GM19372 (cell line): ENCODE measurements around the gene DUSP28.

Experiments
- ATAC-seq: cut with Tn5 transposase; IDR thresholded peaks from one replicate; pipeline ENCODE4 v1.9.1; 2021; ENCODE audit warnings: mild to moderate bottlenecking, low read depth, moderate library complexity; ENCODE audit not compliant: unreplicated experiment

The DUSP28 gene

DNA sequence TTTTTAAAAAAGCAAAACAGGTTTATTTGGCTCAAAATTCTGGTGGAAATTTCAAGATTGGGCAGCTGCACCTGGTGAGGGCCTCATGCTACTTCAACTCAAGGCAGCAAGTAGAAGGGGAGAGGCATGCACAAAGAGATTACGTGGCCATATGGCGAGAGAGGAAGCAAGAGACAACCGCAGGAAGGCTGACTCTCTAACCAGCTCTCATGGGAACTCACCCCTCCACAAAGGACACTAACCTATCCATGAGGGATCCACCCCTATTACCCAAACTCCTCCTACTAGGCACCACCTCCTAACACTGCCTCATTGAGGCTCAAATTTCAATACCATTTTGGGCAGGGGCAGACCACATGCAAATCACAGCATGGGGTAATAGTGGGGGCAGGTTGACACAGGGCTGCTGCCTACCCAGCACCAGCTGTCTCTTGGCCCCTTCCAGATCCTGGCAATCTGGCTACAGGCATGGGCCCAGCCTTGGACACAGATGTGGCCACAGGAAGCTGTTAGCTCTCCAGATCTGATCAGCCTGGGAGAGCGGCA lies 24.4 kb downstream of the DUSP28 start:
- ATAC-seq = peak; percentile 28

GRCh38 chr2:240585101-240585500 lies 24.9 kb downstream of the DUSP28 start:
- ATAC-seq = no peak

GRCh38 chr2:240585681-240586197 lies 25.6 kb downstream of the DUSP28 start:
- ATAC-seq = no peak

GRCh38 chr2:240586198-240586918 lies 26.2 kb downstream of the DUSP28 start, which contains the start of gene CAPN10:
Gene CAPN10 (plus strand): TSS chr2:240586734. CDS start chr2:240586912, 178 bp downstream.
- ATAC-seq = peak; percentile 66

- ATAC-seq = peak; percentile 2
Observed at GRCh38 chr2:240586919-240587800, 27.0 kb downstream of the DUSP28 start.

GRCh38 chr2:240588006-240588655 lies 28.0 kb downstream of the DUSP28 start:
- no peak for ATAC-seq

DNA sequence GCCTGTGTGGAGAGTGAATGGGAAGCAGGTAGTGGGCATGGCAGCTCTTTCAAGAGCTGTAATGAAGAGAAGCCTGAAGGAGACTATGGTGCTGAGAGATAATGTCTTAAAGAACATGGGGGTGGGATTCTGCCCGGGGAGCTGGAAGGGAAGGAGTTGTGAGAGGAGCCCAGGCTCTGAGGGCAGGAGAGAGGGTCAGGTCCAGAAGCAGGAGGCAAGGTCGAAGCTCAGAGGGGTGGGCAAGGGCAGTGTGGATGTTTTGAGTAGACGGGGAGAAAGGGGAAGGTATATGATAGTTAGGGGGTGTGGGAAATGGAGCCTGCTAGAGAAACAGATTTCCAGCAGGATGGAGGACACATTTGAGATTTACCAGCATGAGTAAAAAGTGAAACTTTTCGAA lies 28.5 kb downstream of the DUSP28 start:
- ATAC-seq = no peak

GRCh38 chr2:240589375-240589774 lies 29.2 kb downstream of the DUSP28 start:
- no peak for ATAC-seq

GRCh38 chr2:240589850-240590525 lies 29.8 kb downstream of the DUSP28 start:
- no peak for ATAC-seq

DNA sequence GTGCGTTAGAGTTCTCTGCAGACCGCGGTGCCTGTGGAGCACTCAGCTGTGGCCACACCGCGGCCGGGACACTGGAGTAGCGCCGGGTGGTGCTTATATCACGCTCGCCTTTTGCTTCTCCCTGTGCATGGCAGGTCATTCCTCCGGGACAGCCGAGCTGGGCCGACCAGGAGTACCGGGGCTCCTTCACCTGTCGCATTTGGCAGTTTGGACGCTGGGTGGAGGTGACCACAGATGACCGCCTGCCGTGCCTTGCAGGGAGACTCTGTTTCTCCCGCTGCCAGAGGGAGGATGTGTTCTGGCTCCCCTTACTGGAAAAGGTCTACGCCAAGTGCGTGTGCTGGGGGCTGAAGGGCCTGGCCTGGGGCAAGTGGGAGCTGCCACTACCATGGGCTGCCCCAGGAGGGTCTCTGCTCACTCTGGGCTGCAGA lies 30.5 kb downstream of the DUSP28 start:
- ATAC-seq = no peak

DNA sequence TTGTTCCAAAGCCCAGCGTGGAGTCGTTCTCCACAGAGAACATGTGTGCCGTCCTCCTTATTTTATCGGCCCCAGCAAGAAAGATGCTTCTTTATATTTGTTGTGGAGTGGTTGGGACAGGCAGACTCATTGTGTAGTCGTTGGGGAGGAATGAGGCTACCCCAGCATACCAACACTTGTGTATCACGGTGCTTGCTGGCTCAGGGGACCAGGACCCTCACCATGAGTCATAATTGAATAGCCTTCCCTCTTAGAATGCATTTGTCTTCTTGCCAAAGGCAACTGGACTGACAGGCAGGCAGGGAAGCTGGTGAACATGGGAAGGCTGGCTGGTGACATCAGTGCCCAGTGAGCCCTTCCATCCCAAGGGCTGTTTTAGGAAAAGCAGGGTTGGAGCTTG lies 31.1 kb downstream of the DUSP28 start:
- ATAC-seq = no peak

DNA sequence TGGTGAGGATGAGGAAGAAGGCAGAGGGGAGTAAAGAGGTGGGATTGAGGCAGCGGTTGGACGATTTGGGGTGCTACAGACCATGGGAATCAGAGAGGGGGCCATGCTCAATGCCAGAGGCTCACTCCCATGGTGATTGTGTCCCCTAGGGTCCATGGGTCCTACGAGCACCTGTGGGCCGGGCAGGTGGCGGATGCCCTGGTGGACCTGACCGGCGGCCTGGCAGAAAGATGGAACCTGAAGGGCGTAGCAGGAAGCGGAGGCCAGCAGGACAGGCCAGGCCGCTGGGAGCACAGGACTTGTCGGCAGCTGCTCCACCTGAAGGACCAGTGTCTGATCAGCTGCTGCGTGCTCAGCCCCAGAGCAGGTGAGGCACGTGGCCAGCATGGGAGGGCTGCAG lies 31.6 kb downstream of the DUSP28 start:
- no peak for ATAC-seq

DNA sequence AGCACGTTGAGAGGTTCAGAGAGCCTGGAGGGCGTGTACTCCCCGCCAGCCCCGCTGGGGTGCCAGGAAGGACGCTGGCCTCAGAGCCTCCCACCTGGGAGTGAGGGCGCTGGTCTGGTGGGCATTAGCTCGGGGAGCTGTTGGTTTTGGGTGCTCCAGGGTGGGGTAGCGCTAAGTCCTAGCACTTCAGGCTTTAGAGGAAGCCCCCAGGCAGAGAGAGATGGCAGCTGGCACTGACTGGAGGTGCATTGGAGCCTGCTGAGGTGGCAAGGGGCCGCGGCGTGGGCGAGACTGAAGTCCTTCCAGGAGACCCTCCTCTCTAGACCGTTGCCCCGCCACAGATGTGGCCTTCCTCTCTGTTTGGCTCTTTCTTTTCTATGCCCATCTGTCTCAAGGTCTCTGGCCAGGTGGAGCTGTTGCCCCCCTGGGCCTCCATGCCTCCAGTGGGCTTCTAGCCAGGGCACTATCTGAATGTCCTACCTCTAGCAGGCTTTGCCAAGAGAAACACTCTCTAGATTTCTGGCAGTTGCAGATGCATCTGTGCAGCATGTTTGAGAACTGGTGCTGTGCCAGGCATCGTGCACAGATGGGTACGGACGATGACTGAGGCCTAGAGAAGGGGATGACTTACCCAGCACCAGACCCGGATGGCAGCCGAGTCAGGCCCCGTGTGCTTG lies 33.0 kb downstream of the DUSP28 start:
- no peak for ATAC-seq

- no peak for ATAC-seq
Observed at GRCh38 chr2:240593703-240594451, 33.7 kb downstream of the DUSP28 start.

- ATAC-seq = no peak
Observed at GRCh38 chr2:240594511-240595380, 34.6 kb downstream of the DUSP28 start.

DNA sequence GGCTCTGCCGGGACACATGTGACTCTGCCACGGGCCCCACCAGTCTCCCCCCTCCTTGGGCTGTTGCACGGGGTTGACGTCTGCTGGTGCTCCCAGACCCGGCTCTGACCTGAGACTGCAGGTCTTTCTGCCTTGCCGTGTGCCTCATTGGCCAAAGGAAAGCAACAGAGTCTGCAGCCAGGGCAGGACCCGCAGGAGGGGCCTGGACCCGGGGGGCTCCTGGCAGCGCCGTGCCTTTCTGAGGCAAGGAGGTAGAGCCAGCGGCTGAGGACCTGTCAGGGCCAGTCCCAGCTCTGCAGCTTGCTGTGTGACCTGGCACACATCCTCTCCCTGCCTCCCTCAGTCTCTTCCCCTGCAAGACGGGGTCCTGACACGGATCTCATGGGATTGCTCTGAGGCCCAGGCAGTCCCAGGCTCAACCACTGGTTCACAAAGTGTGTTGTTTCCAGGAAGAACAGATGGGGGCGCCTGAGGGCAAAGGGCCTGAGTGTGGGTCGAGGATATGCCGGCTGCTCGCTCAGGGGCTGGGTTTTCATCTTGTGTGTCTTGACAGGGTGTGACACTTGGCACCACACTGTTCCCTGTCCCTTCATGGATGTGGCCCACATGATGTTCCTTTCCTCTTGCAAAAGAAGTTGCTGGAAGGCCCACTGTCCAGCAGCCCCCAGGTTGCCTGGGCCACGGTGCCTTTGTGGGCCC lies 35.4 kb downstream of the DUSP28 start:
- no peak for ATAC-seq

- no peak for ATAC-seq
Observed at GRCh38 chr2:240596080-240596460, 35.9 kb downstream of the DUSP28 start.
